ENCODE data around the gene ATP5F1E.
"Not testable (repeated sequence)": the region's sequence is repeated elsewhere in the genome, so short reads cannot be mapped to it uniquely, and the experiment has no call there.

DNA sequence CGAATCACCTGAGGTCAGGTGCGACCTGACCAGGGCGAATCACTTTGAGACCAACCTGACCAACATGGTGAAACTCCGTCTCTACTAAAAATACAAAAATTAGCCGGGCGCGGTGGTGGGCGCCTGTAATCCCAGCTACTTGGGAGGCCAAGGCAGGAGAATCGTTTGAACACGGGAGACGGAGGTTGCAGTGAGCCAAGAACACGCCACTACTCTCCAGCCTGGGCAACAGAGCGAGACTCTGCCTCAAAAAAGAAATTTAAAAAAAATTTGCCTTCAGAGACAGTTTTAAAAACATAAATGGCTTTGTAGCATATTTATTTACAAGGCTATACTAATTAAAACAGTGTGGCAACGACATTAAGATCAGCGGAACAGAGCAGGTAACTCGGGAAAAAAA, 9.4 kb upstream of the ATP5F1E start:
- TF ChIP-seq, protein P1, sequence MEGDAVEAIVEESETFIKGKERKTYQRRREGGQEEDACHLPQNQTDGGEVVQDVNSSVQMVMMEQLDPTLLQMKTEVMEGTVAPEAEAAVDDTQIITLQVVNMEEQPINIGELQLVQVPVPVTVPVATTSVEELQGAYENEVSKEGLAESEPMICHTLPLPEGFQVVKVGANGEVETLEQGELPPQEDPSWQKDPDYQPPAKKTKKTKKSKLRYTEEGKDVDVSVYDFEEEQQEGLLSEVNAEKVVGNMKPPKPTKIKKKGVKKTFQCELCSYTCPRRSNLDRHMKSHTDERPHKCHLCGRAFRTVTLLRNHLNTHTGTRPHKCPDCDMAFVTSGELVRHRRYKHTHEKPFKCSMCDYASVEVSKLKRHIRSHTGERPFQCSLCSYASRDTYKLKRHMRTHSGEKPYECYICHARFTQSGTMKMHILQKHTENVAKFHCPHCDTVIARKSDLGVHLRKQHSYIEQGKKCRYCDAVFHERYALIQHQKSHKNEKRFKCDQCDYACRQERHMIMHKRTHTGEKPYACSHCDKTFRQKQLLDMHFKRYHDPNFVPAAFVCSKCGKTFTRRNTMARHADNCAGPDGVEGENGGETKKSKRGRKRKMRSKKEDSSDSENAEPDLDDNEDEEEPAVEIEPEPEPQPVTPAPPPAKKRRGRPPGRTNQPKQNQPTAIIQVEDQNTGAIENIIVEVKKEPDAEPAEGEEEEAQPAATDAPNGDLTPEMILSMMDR (IDR thresholded peaks at IDR 0.05): not testable (repeated sequence)
- TF ChIP-seq POLR2A (IDR thresholded peaks at IDR 0.05): not testable (repeated sequence)
